ENCODE data around the gene CHN2.

DNA sequence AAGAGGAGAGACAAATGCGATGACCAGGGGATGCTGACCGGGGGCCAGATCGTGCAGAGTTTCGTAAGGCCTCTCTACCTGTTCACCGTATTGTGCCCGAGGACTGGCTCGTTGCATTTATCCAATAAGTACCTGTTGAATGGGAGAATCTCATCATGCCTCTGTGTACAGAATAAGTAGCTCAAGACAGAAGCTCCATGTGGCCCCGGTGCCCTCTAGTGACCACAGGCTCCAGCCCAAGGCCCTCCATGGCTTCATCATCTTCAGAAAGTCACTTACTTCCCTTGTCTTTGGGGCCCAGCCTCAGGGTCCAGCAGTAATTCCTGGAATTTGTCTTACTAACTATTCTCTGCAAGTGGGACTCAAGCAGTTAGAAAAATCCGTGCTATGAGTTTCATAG lies 151.0 kb downstream of the CHN2 start:
- TF ChIP-seq, protein P1, sequence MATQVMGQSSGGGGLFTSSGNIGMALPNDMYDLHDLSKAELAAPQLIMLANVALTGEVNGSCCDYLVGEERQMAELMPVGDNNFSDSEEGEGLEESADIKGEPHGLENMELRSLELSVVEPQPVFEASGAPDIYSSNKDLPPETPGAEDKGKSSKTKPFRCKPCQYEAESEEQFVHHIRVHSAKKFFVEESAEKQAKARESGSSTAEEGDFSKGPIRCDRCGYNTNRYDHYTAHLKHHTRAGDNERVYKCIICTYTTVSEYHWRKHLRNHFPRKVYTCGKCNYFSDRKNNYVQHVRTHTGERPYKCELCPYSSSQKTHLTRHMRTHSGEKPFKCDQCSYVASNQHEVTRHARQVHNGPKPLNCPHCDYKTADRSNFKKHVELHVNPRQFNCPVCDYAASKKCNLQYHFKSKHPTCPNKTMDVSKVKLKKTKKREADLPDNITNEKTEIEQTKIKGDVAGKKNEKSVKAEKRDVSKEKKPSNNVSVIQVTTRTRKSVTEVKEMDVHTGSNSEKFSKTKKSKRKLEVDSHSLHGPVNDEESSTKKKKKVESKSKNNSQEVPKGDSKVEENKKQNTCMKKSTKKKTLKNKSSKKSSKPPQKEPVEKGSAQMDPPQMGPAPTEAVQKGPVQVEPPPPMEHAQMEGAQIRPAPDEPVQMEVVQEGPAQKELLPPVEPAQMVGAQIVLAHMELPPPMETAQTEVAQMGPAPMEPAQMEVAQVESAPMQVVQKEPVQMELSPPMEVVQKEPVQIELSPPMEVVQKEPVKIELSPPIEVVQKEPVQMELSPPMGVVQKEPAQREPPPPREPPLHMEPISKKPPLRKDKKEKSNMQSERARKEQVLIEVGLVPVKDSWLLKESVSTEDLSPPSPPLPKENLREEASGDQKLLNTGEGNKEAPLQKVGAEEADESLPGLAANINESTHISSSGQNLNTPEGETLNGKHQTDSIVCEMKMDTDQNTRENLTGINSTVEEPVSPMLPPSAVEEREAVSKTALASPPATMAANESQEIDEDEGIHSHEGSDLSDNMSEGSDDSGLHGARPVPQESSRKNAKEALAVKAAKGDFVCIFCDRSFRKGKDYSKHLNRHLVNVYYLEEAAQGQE (IDR thresholded peaks at IDR 0.05; ENCODE audit: low read depth, low read length), result no peak
- TF ChIP-seq, protein P2, sequence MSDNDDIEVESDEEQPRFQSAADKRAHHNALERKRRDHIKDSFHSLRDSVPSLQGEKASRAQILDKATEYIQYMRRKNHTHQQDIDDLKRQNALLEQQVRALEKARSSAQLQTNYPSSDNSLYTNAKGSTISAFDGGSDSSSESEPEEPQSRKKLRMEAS (IDR thresholded peaks at IDR 0.05; ENCODE audit: low read depth), result no peak
